ENCODE results near the gene C3orf20. TPM values are rescaled to one million over a fixed set of nuclear protein-coding genes. Genes with fewer than 3 reads are reported as not detected.

The C3orf20 gene
- total and polyA plus RNA-seq, 9 of the 15 experiments (the other 6 are each of a cell fraction or from before 2014, with no cell fraction given), result 0.04 TPM; not detected in 8

DNA sequence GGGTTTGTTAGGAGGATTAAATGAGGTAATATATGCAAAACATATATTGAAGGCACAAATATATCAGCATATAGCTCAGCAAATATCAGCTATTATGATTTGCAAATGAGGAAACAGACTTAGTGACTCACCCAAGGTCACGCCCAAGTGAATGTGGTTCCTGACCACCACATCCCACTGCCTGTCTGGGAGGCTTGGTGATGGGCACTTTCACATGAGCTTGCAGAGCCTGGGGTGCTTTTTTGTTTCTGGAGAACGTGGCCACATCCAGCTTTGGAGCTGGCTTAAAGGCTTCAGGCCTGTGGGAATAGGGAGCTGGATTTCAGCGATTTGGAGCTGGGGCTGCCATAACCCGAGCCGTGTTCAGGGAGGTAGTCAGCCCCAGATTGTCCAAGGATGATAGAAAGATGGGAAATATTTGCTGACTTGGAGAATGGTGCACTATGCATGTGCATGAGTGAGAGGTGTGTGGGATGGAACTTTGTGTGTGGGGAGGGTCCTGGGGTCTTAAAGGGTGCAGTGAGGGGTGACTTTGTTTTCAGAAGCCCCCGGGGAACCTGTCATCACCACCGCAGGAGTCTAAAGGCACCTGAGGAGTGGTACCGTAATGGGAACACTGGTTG, 131.8 kb downstream of the C3orf20 start (continued):
- TF ChIP-seq MAZ (CRISPR knock-in tag; conservative IDR thresholded peaks at IDR 0.05 in 1 of 2, IDR thresholded peaks at IDR 0.05 in 1 of 2) (no peak), JUND (IDR thresholded peaks at IDR 0.05; ENCODE audit: borderline replicate concordance, low read depth, low read length) (peak; percentile 48), JUND (tag; IDR thresholded peaks at IDR 0.05; ENCODE audit: borderline replicate concordance, low read depth, low read length) (no peak), RBM25 (IDR thresholded peaks at IDR 0.05; ENCODE audit: low read depth, low read length, severe bottlenecking) (no peak), KLF6 (CRISPR knock-in tag; IDR thresholded peaks at IDR 0.05; ENCODE audit: borderline replicate concordance) (no peak), FOSL1 (tag; conservative IDR thresholded peaks at IDR 0.05) (peak; percentile 77), ZNF717 (CRISPR knock-in tag; IDR thresholded peaks at IDR 0.05) (no peak), DMBX1 (CRISPR knock-in tag; IDR thresholded peaks at IDR 0.05; ENCODE audit: borderline replicate concordance) (no peak), CBFB (CRISPR knock-in tag; IDR thresholded peaks at IDR 0.05) (no peak), C11orf30 (IDR thresholded peaks at IDR 0.05; ENCODE audit: low read depth) (peak; percentile 61; the same call in 1 of the 2 replicates), NELFE (IDR thresholded peaks at IDR 0.05; ENCODE audit: insufficient read depth, insufficient read length) (no peak), GABPB2 (CRISPR knock-in tag; conservative IDR thresholded peaks at IDR 0.05) (no peak), ZNF584 (CRISPR knock-in tag; IDR thresholded peaks at IDR 0.05; ENCODE audit: low read depth) (no peak)
- TF ChIP-seq, protein P1, sequence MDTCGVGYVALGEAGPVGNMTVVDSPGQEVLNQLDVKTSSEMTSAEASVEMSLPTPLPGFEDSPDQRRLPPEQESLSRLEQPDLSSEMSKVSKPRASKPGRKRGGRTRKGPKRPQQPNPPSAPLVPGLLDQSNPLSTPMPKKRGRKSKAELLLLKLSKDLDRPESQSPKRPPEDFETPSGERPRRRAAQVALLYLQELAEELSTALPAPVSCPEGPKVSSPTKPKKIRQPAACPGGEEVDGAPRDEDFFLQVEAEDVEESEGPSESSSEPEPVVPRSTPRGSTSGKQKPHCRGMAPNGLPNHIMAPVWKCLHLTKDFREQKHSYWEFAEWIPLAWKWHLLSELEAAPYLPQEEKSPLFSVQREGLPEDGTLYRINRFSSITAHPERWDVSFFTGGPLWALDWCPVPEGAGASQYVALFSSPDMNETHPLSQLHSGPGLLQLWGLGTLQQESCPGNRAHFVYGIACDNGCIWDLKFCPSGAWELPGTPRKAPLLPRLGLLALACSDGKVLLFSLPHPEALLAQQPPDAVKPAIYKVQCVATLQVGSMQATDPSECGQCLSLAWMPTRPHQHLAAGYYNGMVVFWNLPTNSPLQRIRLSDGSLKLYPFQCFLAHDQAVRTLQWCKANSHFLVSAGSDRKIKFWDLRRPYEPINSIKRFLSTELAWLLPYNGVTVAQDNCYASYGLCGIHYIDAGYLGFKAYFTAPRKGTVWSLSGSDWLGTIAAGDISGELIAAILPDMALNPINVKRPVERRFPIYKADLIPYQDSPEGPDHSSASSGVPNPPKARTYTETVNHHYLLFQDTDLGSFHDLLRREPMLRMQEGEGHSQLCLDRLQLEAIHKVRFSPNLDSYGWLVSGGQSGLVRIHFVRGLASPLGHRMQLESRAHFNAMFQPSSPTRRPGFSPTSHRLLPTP (IDR thresholded peaks at IDR 0.05; ENCODE audit: borderline replicate concordance, extremely low read depth, insufficient read length), result no peak
- TF ChIP-seq, protein P2, sequence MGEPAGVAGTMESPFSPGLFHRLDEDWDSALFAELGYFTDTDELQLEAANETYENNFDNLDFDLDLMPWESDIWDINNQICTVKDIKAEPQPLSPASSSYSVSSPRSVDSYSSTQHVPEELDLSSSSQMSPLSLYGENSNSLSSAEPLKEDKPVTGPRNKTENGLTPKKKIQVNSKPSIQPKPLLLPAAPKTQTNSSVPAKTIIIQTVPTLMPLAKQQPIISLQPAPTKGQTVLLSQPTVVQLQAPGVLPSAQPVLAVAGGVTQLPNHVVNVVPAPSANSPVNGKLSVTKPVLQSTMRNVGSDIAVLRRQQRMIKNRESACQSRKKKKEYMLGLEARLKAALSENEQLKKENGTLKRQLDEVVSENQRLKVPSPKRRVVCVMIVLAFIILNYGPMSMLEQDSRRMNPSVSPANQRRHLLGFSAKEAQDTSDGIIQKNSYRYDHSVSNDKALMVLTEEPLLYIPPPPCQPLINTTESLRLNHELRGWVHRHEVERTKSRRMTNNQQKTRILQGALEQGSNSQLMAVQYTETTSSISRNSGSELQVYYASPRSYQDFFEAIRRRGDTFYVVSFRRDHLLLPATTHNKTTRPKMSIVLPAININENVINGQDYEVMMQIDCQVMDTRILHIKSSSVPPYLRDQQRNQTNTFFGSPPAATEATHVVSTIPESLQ (CRISPR knock-in tag; IDR thresholded peaks at IDR 0.05), result no peak
- TF ChIP-seq, protein P3, sequence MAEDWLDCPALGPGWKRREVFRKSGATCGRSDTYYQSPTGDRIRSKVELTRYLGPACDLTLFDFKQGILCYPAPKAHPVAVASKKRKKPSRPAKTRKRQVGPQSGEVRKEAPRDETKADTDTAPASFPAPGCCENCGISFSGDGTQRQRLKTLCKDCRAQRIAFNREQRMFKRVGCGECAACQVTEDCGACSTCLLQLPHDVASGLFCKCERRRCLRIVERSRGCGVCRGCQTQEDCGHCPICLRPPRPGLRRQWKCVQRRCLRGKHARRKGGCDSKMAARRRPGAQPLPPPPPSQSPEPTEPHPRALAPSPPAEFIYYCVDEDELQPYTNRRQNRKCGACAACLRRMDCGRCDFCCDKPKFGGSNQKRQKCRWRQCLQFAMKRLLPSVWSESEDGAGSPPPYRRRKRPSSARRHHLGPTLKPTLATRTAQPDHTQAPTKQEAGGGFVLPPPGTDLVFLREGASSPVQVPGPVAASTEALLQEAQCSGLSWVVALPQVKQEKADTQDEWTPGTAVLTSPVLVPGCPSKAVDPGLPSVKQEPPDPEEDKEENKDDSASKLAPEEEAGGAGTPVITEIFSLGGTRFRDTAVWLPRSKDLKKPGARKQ (CRISPR knock-in tag; IDR thresholded peaks at IDR 0.05), result no peak
- TF ChIP-seq, protein P4, sequence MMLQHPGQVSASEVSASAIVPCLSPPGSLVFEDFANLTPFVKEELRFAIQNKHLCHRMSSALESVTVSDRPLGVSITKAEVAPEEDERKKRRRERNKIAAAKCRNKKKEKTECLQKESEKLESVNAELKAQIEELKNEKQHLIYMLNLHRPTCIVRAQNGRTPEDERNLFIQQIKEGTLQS (IDR thresholded peaks at IDR 0.05), result 0 out of 2 replicates have a peak, but pooled peaks have one; percentile 34
- TF ChIP-seq, protein P4 (CRISPR knock-in tag; conservative IDR thresholded peaks at IDR 0.05), result no peak
- TF ChIP-seq, protein P5, sequence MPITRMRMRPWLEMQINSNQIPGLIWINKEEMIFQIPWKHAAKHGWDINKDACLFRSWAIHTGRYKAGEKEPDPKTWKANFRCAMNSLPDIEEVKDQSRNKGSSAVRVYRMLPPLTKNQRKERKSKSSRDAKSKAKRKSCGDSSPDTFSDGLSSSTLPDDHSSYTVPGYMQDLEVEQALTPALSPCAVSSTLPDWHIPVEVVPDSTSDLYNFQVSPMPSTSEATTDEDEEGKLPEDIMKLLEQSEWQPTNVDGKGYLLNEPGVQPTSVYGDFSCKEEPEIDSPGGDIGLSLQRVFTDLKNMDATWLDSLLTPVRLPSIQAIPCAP (CRISPR knock-in tag; IDR thresholded peaks at IDR 0.05; ENCODE audit: borderline replicate concordance), result no peak
